ENCODE measurements around the gene PJA1.

Gene PJA1, protein sequence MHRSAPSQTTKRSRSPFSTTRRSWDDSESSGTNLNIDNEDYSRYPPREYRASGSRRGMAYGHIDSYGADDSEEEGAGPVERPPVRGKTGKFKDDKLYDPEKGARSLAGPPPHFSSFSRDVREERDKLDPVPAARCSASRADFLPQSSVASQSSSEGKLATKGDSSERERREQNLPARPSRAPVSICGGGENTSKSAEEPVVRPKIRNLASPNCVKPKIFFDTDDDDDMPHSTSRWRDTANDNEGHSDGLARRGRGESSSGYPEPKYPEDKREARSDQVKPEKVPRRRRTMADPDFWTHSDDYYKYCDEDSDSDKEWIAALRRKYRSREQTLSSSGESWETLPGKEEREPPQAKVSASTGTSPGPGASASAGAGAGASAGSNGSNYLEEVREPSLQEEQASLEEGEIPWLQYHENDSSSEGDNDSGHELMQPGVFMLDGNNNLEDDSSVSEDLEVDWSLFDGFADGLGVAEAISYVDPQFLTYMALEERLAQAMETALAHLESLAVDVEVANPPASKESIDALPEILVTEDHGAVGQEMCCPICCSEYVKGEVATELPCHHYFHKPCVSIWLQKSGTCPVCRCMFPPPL

DNA sequence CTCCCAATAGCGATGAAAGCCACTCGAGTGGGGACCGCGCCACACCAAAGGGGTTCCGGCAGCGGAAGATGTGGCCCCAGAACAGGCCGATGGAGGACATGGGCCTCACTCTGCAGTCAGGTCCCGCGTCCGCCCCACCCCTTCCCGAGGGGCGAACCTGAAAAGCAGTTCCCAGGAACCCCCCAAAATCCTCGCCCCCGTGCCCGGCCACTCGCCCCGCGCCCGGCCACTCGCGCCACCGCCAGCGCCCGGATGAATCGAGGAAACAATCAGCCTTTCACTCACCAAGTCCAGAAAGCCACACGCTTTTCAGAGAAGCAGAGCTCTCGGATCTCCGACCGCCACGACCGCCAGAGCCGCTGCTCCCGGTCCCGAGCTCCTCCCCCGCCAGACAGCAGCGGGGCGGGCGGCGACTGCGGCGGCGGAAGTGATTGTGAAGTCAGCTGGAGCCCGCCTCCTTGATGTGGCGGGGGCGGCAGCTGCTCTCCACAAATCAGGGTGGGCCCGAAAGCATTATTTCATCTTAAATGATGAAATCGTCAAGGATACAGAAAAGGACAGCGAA is at the start of gene PJA1:
PJA1 (minus strand) TSS at position 367 of the 565 bp plus-strand sequence. CDS start 2,380 bp downstream, outside the sequence.
- DNase-seq: peak; percentile 52

- no peak for DNase-seq
These were observed 49.2 kb upstream of the PJA1 start for GRCh38 chrX:69214463-69214862.

DNA sequence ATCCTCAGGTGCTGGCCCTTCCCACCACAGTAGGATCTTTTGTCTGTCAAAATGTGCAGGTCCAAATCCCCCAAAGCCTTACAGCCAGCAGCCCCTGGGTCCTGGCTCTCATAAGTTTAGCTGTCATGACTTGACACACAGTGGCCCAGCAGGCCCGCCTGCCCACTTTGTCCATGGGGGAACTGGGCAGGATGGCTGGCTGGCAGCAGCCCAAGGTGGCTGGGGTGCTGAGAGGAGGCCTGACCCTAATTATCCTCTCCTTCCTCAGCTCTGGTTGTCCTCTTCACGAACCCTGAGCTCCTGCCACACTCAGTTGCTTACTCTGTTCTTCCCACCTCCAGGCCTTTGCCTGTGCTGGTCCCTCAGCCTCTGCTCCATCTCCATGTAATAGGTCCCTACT is 46.4 kb upstream of the PJA1 start:
- no peak for DNase-seq

DNA sequence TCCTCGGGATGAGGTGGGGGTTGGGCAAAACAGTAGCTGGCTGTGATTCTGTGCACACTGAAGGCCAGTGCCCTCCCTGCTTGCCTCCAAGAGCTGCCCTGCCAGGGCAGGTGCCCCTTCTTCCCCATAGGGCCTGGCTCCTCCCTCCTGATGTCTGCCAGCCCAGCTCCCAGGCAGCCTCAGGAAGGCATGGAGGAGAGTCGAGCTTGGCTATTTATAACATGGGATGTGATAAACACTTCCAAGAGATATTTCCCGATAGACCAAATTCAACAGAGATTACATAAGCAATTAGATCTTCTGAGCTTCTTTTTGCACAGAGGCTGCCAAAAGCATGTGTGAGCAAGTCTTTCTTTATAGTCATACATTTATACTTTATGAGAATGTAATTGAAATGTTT is 45.3 kb upstream of the PJA1 start:
- no peak for DNase-seq

- DNase-seq: no peak
These were observed 42.0 kb upstream of the PJA1 start for GRCh38 chrX:69207216-69207615.

DNA sequence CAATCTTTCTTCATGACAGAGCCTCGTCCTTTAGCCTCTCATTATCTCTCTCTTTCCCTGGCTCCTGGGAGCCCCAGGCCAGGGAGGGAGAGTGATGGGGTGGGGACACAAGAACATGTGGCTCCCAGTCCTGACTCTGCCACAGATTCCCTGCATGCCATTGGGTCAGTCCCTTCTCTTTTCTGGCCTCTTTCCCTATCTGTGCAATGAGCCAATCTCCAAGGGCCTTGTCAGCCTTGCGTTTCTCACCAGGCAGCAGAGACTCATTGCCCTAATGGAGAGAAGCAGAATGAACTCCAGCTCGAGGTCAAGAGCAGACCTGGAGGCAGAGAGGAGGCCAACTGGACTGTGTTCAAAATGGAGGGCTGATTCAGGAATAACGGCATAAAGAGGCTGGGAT is 38.4 kb upstream of the PJA1 start:
- DNase-seq: no peak

DNA sequence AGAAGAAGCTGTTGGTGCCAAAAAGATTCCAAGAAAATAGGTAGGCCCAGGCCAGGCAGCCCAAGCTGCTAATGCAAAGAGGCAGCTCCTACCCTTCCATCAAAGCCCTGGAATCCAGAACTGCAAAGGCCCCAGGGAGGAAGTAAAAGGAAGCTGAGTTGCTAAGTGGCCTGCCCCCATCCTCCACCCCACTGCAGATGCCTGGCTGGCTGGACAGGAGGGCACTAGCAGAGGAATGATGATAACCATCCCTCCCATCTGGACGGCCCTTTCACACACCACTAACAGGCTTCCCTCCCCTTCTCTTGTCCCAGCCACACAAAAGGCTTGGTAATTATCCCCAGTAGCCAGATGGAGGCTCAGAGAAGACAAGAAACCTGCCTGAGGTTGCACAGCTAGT is 32.4 kb upstream of the PJA1 start:
- DNase-seq: no peak

GRCh38 chrX:69196666-69197065 is 31.4 kb upstream of the PJA1 start:
- DNase-seq: no peak

GRCh38 chrX:69195810-69196209 is 30.6 kb upstream of the PJA1 start:
- DNase-seq: no peak

GRCh38 chrX:69195192-69195591 is 29.9 kb upstream of the PJA1 start:
- no peak for DNase-seq

GRCh38 chrX:69192603-69193002 is 27.4 kb upstream of the PJA1 start:
- DNase-seq: no peak

GRCh38 chrX:69189576-69190371 is 24.5 kb upstream of the PJA1 start:
- no peak for DNase-seq

DNA sequence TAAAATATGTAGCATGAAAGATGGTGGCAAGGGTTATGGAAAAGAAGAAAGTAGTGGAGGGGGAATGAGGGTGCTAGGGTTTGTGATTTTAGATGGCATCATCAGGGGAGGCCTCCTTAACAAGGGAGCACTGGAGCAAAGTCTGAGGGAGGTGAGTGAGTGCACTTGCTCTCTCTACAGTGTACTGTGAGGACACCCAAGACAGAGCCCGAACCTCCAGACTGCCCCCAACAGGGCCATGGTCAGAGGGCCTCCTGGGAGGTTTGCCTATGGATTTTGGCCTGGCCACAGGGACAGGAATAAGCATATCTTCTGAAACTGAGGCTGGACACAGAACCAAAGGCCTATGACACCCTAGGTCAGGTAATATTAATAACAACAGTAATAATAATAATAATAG is 21.4 kb upstream of the PJA1 start:
- no peak for DNase-seq

DNA sequence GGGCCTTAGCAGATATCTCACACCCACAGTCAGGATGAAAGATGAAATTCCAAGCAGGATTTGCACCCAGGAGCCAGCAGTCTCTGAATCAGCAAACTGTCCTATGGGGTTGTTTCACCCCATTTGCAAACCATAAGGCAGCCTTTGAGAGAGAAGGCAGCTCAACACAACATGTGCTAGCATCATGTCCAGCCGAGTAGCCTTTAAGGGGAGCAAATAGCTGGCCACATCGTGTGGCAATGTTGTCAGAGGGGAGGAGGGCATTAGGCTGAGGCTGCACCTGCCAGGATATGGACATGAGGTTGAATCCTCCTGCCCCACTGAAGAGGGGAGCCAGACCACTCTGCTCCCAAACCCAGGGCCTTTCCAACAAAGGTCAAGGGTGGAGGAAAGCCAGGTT is 20.6 kb upstream of the PJA1 start:
- DNase-seq: no peak

DNA sequence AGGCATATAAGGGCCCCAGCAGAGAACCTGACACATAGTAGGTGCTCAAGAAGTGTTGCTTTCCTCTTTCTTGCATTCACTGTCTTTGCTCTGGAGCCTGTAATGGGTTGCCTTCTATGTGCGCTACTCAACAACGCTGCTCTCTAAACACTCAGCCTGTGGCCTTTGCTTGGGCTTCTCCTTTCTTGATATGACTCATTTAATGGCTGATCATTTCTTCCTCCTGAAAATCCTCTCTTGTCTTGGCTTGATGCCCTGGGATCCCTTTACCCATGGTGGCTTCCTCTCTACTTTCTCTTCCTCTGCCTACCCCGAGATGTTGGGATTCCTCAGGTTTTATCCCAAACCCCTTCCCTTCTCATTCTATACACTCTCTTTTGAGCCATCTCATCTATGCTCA is 19.9 kb upstream of the PJA1 start:
- DNase-seq: no peak

DNA sequence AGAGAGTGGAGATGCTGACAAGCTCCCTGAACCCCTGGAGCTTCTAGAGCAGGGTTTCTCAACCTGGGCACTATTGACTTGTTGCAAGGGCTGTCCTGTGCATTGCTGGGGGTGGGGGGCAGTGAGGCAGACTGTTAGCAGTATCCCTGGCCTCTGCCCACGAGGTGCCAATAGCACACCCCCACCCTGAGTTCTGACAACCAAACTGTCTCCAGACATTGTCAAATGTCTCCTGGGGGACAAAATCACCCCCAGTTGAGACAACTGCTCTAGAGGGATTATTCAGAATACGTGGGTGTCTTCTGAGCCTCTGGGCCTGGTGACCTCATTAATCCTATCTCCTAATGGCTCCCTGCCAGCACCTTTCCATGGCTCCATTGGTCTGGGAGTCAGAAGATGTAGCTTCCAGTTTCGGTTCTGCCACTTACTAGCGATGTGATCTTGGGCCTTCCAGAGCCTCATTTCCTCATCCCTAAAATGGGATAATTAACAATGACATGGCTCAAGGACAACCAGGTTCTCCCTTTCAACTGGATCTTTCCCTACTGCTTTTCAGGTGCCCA is 17.6 kb upstream of the PJA1 start:
- no peak for DNase-seq

GRCh38 chrX:69179380-69179911 is 14.2 kb upstream of the PJA1 start:
- DNase-seq: no peak

DNA sequence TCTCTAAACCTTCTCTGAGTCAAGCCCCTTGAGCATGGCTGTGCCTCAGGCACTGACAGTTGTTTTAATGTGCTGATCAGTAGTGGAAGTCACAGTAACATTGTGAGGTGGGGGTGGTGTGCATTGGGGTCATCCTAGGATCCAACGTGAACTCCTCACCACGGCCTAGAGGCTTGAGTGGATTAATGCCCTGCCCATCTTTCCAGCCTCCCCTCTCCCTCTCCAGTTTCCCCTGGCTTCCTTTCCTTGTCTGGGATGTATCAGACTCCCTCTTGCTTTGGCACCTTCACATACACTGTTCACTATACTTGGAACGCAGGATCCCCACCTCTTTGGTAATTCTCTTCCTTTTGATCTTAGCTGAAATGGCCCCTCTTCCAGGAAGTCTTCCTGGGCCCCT is 13.3 kb upstream of the PJA1 start:
- no peak for DNase-seq

GRCh38 chrX:69177511-69178162 is 12.4 kb upstream of the PJA1 start:
- no peak for DNase-seq

DNA sequence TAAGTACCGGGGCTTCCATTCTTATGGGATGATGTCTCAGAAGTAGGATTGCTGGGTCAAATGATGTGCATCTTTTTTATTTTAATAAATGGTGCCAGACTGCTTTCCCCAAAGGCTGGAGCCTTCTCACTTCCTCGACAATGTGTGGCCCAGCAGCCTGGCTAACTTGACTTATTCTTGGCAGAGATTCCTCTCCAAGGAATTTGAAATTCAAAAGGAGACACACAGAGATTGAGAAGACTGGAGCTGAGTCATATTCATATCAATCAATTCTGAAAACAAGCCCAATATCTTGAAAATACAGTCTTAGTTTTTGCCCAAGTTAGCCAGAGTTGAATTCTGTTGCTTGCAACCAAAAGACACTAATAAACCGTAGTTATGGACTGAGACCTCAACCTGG is 10.8 kb upstream of the PJA1 start:
- no peak for DNase-seq

DNA sequence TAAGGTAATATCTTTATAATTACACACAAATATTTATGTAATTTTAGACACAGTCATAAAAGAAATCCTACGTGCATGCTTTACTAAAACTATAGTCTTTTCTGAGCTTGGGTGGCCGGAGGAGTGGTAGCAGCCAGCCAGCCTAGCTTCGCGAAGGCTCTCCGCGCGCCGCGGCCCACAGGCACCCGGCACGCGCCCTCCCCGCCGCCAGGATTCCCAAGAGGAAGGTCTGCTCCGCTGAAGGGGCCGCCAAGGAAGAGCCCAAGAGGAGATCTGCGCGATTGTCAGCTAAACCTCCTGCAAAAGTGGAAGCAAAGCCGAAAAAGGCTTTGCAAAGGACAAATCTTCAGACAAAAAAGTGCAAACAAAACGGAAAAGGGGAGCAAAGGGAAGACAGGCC is 8.7 kb upstream of the PJA1 start:
- DNase-seq: no peak

DNA sequence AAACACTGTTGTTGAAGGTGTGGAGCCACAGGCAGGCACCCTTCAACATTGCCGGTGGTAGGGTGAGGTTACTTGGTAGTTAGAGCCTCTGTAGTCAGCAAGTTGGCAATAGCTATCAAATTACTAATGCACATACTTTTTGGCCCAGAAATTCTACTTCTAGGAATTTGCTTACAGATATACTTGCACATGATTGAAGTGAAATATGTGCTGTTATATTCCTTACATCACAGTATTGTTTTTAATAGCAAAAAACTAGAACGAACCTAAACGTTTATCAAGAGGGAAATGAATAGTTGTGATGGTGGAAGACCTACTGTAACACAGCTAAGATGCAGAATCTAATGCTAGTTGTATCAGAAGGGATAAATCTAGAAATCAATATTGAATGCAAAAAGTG is 7.7 kb upstream of the PJA1 start:
- no peak for DNase-seq

Data from CD4-positive, alpha-beta T cell treated with Interleukin-4 for 4 hours (primary cell).